AG10803 (cell line): Measurements from ENCODE around the gene DYNLT1.
A peak's percentile ranks its signal among the peaks of the same experiment; 100 is the strongest.

Experiments
- DNase-seq: peaks from one replicate; pipeline ENCODE4 v3.0.0; 2010; ENCODE audit warnings: low read depth
- H3K4me3 ChIP-seq: 2 replicates; pipeline ENCODE4 v1.5.1; 2011; ENCODE audit warnings: mild to moderate bottlenecking, low read length, control low read depth
- CTCF ChIP-seq: conservative IDR thresholded peaks from 2 replicates; pipeline ENCODE4 v1.5.1; 2011; ENCODE audit warnings: mild to moderate bottlenecking, low read length, control low read depth, inconsistent platforms

The DYNLT1 gene

DNA sequence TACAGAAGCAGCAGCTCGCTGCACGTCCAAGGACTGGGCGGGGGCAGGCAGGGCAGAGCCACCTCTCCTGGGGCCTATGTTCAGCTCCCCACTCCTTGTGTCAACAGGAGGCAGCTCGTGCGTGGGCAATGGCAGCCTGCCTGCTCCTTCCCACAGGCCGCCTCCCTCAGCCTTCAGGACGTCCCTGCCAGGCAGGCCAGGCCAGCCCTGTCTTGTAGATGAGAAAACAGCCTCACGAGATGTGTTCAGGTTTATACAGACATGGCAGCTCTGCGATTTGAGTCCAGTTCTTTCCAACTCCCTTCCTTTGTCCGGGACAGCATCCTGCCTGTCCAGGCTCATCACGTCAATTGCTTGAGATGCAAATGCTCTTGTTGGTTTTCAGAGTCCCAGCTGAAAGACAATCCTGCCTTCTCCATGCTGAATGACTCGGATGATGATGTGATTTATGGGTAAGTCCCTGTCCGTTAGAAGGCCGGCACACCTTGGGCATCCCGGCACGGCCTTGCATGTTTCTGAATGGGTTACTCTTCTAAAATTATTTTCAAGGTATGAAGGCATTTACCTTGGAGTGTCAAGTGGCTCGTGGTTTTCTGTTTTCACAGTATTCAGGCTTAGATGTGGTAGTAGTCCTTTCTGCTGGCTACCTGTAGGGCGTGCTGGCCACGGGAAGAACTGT is 13.5 kb downstream of the DYNLT1 start:
- TF ChIP-seq CTCF, result no peak
- DNase-seq, result peak; percentile 60
- no peak overlapping the region for H3K4me3 ChIP-seq

- DNase-seq, result no peak
- TF ChIP-seq CTCF, result no peak; the same call in 1 of the 2 replicates
Measured at GRCh38 chr6:158629367-158630221, 14.9 kb downstream of the DYNLT1 start.

GRCh38 chr6:158628542-158628941 is 16.0 kb downstream of the DYNLT1 start:
- no peak for TF ChIP-seq CTCF
- no peak overlapping the region for H3K4me3 ChIP-seq
- DNase-seq, result no peak

More at GRCh38 chr6:158629367-158630221, 14.9 kb downstream of the DYNLT1 start:
- H3K4me3 ChIP-seq, result no peak overlapping the region

- no peak overlapping the region for H3K4me3 ChIP-seq
- DNase-seq, result no peak
- no peak for TF ChIP-seq CTCF
Measured at GRCh38 chr6:158627940-158628211, 16.7 kb downstream of the DYNLT1 start.

- TF ChIP-seq CTCF, result no peak
Measured at GRCh38 chr6:158627168-158627939, 17.2 kb downstream of the DYNLT1 start.

GRCh38 chr6:158626360-158627167 is 18.0 kb downstream of the DYNLT1 start:
- TF ChIP-seq CTCF, result no peak
- DNase-seq, result no peak
- no peak overlapping the region for H3K4me3 ChIP-seq

More at GRCh38 chr6:158627168-158627939, 17.2 kb downstream of the DYNLT1 start:
- no peak for DNase-seq
- H3K4me3 ChIP-seq, result no peak overlapping the region
